Nephron progenitor cell (in vitro differentiated cells): Measurements from ENCODE around the gene SLC8A1.

Experiments
- DNase-seq: peaks from one replicate; pipeline ENCODE4 v3.0.0; 2021
- H3K27ac Mint-ChIP-seq: 2 replicates; pipeline ENCODE4 v1.8.0; 2021; ENCODE audit warnings: mild to moderate bottlenecking, moderate library complexity, mixed read lengths
- H3K27me3 Mint-ChIP-seq: 2 replicates; pipeline ENCODE4 v1.8.0; 2021; ENCODE audit warnings: mild to moderate bottlenecking, low read depth, mixed read lengths; ENCODE audit not compliant: poor library complexity
- H3K36me3 Mint-ChIP-seq: 2 replicates; pipeline ENCODE4 v1.8.0; 2021; ENCODE audit warnings: low read depth, mixed read lengths
- H3K4me1 Mint-ChIP-seq: 2 replicates; pipeline ENCODE4 v1.8.0; 2021; ENCODE audit warnings: mixed read lengths
- H3K4me3 Mint-ChIP-seq: 2 replicates; pipeline ENCODE4 v1.8.0; 2021; ENCODE audit warnings: mild to moderate bottlenecking, moderate library complexity, mixed read lengths
- H3K9me3 Mint-ChIP-seq: 2 replicates; pipeline ENCODE4 v1.8.0; 2021; ENCODE audit warnings: mild to moderate bottlenecking, moderate library complexity, mixed read lengths
- TF ChIP-seq, protein P1 (sequence below): fragments of 200-600 bp; sonication (generic); IDR thresholded peaks from 2 replicates; pipeline ENCODE4 v1.5.0; 2021; ENCODE audit warnings: antibody characterized with exemption

Gene SLC8A1

GRCh38 chr2:40282428-40282827 lies 169.5 kb downstream of the SLC8A1 start:
- no peaks in the 10 kb centered on the region for H3K4me1 Mint-ChIP-seq

DNA sequence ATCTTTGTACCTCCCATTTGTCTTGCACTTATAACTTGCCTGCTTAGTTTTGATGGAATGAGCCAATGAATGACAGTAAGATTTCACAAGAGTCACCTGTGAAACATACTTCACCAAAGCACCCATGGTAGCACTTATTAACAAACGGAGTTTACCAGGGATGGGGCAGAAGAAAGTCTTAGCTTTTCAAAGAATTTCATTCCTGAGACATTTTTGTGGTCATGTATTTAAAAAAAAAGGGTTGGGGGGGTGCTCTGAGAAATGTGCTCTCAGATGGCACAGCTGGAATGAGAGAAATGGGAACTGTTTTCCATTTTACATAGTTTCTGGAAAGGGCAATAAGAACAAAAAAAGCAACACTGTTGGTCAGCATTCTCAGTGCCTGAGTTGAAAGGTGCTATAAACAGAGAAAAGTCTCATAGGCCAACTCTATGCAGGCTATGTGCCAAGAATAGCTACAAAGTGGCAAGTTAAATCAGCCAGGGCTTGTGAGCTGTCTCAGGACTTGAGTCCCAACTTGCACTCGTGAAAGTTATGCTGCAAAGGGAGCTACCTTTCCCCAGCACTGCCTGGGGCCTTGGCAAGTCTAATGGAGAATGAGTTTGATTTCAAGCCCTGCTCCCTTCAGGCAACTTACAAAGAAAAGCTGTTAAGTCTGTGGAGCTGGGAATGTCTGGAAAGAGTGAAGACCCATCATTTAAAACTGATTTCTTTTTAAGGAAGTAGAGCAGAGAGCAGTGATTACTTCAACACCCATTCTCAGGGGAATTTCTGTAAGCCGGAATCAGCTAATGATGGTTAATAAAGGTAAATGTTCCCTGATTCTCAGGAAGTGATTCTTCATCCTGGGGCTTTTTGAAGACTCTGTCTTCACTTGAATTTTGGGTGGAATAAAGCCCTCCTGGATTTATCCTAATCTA lies 170.6 kb downstream of the SLC8A1 start:
- H3K27me3 Mint-ChIP-seq, result no peaks in the 10 kb centered on the region
- no peak overlapping the region for H3K4me3 Mint-ChIP-seq
- no peaks in the 10 kb centered on the region for H3K4me1 Mint-ChIP-seq
- TF ChIP-seq, protein P1, sequence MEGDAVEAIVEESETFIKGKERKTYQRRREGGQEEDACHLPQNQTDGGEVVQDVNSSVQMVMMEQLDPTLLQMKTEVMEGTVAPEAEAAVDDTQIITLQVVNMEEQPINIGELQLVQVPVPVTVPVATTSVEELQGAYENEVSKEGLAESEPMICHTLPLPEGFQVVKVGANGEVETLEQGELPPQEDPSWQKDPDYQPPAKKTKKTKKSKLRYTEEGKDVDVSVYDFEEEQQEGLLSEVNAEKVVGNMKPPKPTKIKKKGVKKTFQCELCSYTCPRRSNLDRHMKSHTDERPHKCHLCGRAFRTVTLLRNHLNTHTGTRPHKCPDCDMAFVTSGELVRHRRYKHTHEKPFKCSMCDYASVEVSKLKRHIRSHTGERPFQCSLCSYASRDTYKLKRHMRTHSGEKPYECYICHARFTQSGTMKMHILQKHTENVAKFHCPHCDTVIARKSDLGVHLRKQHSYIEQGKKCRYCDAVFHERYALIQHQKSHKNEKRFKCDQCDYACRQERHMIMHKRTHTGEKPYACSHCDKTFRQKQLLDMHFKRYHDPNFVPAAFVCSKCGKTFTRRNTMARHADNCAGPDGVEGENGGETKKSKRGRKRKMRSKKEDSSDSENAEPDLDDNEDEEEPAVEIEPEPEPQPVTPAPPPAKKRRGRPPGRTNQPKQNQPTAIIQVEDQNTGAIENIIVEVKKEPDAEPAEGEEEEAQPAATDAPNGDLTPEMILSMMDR, result no peak
- no peaks in the 10 kb centered on the region for H3K36me3 Mint-ChIP-seq
- H3K27ac Mint-ChIP-seq, result no peak overlapping the region
- no peaks in the 10 kb centered on the region for H3K9me3 Mint-ChIP-seq
- DNase-seq, result no peak

More at GRCh38 chr2:40282428-40282827, 169.5 kb downstream of the SLC8A1 start:
- Mint-ChIP-seq H3K4me3 (no peak overlapping the region), H3K27ac (no peak overlapping the region), H3K27me3 (no peaks in the 10 kb centered on the region), H3K36me3 (no peaks in the 10 kb centered on the region), H3K9me3 (no peaks in the 10 kb centered on the region)
- no peak for DNase-seq
- TF ChIP-seq, protein P1, result no peak

- TF ChIP-seq, protein P1, result no peak
- DNase-seq, result no peak
- Mint-ChIP-seq H3K27ac (no peak overlapping the region), H3K36me3 (no peaks in the 10 kb centered on the region), H3K9me3 (no peaks in the 10 kb centered on the region), H3K4me3 (no peak overlapping the region), H3K4me1 (no peaks in the 10 kb centered on the region), H3K27me3 (peaks cover 4% of the 10 kb centered on the region)
Observed at GRCh38 chr2:40279482-40279881, 172.4 kb downstream of the SLC8A1 start.

DNA sequence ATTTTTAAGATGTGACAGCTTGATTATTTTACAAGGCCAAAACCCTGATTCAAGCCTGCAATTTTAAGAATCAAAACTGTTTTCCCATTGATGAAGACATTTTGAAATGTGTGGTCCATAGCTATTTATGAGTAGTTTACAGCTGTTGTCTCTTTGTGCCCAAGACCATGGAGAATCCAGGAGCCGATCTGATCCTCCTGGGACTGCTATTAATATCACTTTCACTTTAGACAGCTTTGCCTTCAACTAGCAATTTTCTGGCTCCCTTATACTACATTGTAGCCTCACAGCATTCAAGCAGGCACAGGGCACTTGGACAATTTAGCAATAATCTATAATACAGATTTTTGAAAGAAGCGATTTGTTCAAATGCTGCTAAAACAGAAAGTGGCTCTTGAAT lies 172.9 kb downstream of the SLC8A1 start:
- Mint-ChIP-seq H3K9me3 (no peaks in the 10 kb centered on the region), H3K4me1 (no peaks in the 10 kb centered on the region), H3K36me3 (no peaks in the 10 kb centered on the region), H3K4me3 (no peak overlapping the region), H3K27ac (no peak overlapping the region), H3K27me3 (peaks cover 4% of the 10 kb centered on the region)
- no peak for DNase-seq
- TF ChIP-seq, protein P1, result no peak

- H3K9me3 Mint-ChIP-seq, result no peaks in the 10 kb centered on the region
- no peak overlapping the region for H3K27ac Mint-ChIP-seq
- no peak overlapping the region for H3K4me3 Mint-ChIP-seq
- no peak for DNase-seq
- H3K36me3 Mint-ChIP-seq, result no peaks in the 10 kb centered on the region
- peaks cover 15% of the 10 kb centered on the region for H3K4me1 Mint-ChIP-seq
- TF ChIP-seq, protein P1, result no peak
- H3K27me3 Mint-ChIP-seq, result peaks cover 4% of the 10 kb centered on the region
Observed at GRCh38 chr2:40276076-40276475, 175.8 kb downstream of the SLC8A1 start.

GRCh38 chr2:40274270-40274669 lies 177.6 kb downstream of the SLC8A1 start:
- TF ChIP-seq, protein P1, result no peak
- Mint-ChIP-seq H3K4me1 (peaks cover 25% of the 10 kb centered on the region), H3K9me3 (no peaks in the 10 kb centered on the region), H3K27me3 (peaks cover 4% of the 10 kb centered on the region), H3K27ac (no peak overlapping the region), H3K36me3 (no peaks in the 10 kb centered on the region), H3K4me3 (no peak overlapping the region)
- no peak for DNase-seq
